HG03175 (cell line): ENCODE results near the gene ICAM4.
"Not testable (repeated sequence)": the region's sequence is repeated elsewhere in the genome, so short reads cannot be mapped to it uniquely, and the experiment has no call there.

ENCODE experiments used
- ATAC-seq: cut with Tn5 transposase; IDR thresholded peaks from one replicate; pipeline ENCODE4 v1.9.1; 2021; ENCODE audit warnings: mild to moderate bottlenecking, moderate library complexity; ENCODE audit not compliant: unreplicated experiment

ICAM4 gene

GRCh38 chr19:10286803-10287737 is at the start of gene ICAM4:
Gene ICAM4, plus strand, starts transcription at chr19:10286955. Its CDS starts 58 bp downstream, at chr19:10287013.
- ATAC-seq = no peak

- no peak for ATAC-seq
These were observed 49.1 kb upstream of the ICAM4 start for GRCh38 chr19:10237702-10238101.

GRCh38 chr19:10238172-10238783 is 48.5 kb upstream of the ICAM4 start:
- ATAC-seq = no peak

GRCh38 chr19:10241826-10242449 is 44.8 kb upstream of the ICAM4 start:
- ATAC-seq = not testable (repeated sequence)

GRCh38 chr19:10243606-10244005 is 43.1 kb upstream of the ICAM4 start:
- ATAC-seq = no peak

GRCh38 chr19:10245189-10245939 is 41.4 kb upstream of the ICAM4 start:
- ATAC-seq = no peak

GRCh38 chr19:10246511-10246910 is 40.2 kb upstream of the ICAM4 start:
- ATAC-seq = no peak

GRCh38 chr19:10251792-10252694 is 34.7 kb upstream of the ICAM4 start, which contains the start of gene MRPL4:
Gene MRPL4, plus strand, starts transcription at chr19:10252214. Its CDS starts 40 bp downstream, at chr19:10252254.
- ATAC-seq = peak; percentile 87

GRCh38 chr19:10252707-10253106 is 34.0 kb upstream of the ICAM4 start:
- ATAC-seq = no peak

- no peak for ATAC-seq
These were observed 32.5 kb upstream of the ICAM4 start for GRCh38 chr19:10254244-10254643.

- no peak for ATAC-seq
These were observed 31.4 kb upstream of the ICAM4 start for GRCh38 chr19:10255358-10255757.

GRCh38 chr19:10256551-10256950 is 30.2 kb upstream of the ICAM4 start:
- no peak for ATAC-seq

GRCh38 chr19:10256970-10257615 is 29.7 kb upstream of the ICAM4 start:
- ATAC-seq = no peak

GRCh38 chr19:10258080-10258710 is 28.6 kb upstream of the ICAM4 start:
- no peak for ATAC-seq

- ATAC-seq = no peak
These were observed 27.4 kb upstream of the ICAM4 start for GRCh38 chr19:10259162-10259905.

GRCh38 chr19:10260141-10260584 is 26.6 kb upstream of the ICAM4 start:
- ATAC-seq = no peak

GRCh38 chr19:10262771-10263170 is 24.0 kb upstream of the ICAM4 start:
- no peak for ATAC-seq

GRCh38 chr19:10266706-10267105 is 20.0 kb upstream of the ICAM4 start:
- ATAC-seq = no peak
